GM18868 (cell line): ENCODE data around the gene TEX51.

Source experiments
- ATAC-seq: cut with Tn5 transposase; IDR thresholded peaks from one replicate; pipeline ENCODE4 v1.9.1; 2021; ENCODE audit warnings: mild to moderate bottlenecking, moderate library complexity; ENCODE audit not compliant: unreplicated experiment

The TEX51 gene

DNA sequence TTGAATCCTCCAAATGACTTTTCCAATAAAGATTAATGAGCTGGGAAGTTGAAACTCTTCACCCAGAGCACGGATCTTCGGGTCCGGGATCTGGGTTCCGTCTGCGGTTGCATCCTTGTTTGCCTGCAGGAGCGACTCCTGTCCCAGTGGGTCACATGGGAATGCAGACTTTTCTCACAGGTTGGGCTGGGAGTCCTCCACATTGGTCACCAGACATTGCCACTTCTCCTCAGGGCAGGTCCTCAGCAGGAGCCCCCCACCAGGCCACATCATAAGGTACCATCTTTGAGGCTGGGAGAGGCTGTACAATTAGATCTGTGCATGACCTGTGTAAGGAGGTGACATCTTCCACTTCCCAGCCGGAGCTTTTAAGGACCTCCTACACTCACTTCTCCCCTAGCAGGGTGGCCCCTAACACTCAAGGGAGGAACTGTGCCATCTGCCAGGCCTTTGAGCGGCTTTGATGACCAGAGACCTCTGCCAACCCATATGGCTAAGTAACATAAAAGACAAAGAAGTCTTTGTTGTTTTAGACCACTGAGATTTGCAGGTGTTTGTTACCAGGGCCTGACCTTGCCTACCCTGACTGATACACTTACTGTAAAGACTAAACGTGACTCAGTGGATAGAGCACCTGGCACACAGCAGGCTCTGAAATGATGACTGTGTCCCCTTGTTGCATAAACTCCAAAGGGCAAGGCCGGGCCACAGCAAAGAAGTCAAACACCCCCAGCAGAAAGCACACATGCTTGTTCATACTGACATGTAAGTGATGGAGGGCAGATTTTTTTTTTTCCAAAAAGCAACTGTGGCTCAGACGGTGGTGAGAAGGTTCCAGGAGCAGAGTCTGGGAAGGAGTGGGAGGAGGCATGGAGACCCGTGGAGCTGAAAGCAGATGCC lies 7.9 kb upstream of the TEX51 start:
- no peak for ATAC-seq

DNA sequence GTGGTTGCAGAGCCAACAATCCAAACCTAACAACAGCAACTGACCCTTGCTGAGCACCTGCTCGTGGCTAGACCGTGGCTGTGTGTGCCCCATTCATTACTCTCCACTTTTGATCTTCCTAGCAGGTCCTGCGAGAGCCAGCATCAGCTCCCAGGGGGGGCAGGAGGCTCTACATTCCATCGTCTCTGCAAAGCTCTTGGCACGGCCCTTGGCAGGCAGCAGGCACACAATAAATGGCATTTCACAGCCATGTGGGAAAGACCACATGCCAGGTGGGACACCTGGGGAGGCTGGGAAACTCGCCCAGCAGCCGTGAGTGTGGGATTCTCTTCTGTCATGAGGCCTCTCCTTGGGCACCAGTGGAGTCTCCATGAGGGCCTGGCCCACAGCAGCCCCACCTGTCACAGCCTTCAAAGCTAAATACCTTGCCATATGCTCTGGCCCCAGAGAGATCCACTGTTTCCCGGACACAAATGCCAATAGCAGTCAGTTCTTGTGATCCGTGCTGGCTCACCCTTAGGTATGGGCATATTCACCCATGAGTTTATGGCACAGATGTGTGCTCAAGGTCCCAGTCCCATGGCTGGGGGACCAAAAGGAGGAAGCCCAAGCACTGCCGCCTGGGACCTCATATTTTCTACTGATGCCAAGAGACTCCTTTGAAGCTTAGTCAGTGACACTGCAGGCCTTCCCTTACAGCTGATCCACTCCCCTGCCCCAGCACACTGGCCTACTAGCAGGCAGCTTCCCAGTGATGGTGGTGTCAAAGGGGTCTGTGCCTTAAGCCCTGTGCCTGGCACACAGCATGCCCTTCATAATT lies 6.8 kb upstream of the TEX51 start:
- no peak for ATAC-seq

GRCh38 chr2:126893153-126893552 lies 5.5 kb upstream of the TEX51 start:
- ATAC-seq, result no peak

GRCh38 chr2:126893606-126894005 lies 5.1 kb upstream of the TEX51 start:
- no peak for ATAC-seq

GRCh38 chr2:126894082-126894481 lies 4.6 kb upstream of the TEX51 start:
- no peak for ATAC-seq

DNA sequence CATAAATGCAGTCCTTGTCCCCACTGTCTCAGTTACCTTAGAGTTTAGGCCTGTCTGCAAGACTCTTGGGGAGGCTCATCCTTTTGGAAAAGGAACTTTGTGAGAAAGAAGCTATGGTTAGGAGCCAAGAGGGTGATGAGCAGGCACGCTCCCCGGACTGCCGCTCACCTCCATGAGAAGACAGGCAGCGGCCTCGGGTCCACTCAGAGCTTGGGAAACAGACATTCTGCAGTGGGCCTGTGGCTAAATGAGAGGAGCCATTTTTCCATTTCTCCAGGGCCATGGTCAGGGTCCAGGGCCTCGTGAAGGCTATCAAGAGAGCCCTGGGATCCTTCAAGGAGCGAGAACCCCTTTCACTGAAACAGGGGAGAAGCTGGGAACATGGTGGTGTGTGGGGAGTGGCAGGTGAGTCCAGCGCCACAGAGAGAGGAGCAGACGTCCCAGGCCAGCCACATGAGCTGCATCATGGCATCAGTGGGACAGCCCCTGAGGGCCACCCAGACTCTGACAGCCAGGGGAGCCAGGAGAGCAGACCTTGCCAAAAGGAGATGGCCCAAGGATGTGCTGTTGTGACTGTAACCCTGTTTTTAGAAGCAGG lies 4.0 kb upstream of the TEX51 start:
- no peak for ATAC-seq

DNA sequence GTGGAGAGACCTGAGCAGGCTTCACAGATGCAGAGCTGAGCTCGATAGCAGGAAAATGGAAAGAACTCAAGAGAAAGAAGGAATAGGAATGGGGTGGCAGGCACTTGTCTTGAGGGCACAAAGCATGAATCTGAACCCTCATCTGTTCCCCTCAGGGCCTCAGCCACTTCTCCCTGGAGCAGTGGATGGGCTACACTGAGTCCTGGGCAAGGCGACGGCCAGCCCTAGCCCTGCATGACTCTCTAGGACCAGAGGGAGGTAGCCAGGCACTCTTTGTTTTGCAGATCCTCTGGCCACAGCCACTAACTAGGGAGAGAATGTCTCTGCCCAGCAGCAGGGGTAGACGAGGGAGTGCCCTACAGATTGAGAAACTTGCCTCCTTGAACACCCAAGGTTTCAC lies 3.4 kb upstream of the TEX51 start:
- ATAC-seq, result no peak

DNA sequence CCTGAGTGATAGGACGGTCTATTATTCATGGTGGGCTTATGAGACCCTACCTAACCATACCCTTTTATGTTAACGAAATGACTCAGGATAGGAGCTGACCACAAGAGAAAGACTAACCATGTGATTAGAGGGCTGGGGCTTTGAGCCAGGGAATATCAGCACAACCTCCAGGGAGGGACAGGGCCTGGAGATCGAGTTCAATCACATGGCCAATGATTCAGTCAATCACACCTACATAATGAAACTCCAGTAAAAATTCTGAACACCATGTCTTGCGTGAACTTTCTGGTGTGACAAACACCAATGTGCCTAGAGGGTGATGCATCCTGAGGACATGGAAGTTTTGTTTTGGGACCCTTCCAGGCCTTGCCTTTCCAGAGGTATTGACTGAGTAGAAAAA lies 2.2 kb upstream of the TEX51 start:
- ATAC-seq, result no peak

- no peak for ATAC-seq
These were observed 1.0 kb downstream of the TEX51 start for GRCh38 chr2:126899616-126900185.

DNA sequence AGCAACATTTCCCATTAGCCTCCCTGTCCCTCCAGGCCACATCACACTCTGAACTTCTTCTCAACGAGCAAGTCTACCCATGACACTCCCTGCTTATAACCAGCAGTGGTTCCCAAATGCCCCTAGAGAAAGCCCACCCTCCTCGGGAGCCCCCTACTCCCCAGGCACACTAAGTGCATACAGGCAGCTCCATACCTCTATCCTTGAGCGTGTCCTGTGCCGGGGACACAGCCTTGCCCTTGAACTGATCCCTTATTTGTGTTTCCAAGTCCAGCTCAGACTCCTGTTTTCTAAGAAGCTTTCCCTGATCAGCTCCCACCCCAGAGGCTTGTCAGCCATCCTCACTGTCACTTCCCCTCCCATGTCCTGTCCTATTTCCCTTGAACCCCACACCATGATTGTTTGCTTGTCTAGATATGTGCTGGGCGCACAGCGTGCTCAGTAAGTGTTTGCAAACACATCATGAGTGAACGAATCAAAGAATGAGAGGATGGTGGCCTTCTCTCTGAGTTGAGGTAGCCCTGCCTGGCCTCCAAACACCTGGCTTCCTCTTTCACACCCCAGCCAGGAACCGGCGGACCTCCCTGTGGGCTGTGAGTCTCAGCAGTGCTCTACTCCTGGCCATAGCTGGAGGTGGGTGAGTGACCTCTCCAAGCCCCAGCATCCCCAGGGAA lies 2.1 kb downstream of the TEX51 start:
- ATAC-seq, result no peak

DNA sequence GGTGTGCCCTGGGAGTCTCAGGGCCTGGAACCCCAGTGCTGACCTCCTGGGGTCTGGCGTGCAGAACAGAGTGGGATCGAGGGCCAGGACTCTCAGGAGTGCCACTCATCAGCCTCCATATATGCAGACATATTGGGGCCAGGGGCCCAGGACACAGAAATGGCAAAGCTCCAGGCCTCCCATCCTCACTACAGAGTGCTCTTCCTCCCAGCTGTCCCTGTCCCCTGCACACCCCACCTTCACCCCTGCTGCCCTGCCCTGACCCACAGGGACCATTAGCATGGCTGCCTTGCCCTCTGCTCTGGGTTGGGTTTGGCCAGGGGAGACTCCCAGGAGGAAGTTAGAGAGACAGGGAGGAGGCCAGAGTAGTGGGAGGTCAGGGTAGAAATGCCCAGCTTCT lies 2.8 kb downstream of the TEX51 start:
- ATAC-seq, result no peak

- ATAC-seq, result no peak
These were observed 3.6 kb downstream of the TEX51 start for GRCh38 chr2:126902152-126902835.

DNA sequence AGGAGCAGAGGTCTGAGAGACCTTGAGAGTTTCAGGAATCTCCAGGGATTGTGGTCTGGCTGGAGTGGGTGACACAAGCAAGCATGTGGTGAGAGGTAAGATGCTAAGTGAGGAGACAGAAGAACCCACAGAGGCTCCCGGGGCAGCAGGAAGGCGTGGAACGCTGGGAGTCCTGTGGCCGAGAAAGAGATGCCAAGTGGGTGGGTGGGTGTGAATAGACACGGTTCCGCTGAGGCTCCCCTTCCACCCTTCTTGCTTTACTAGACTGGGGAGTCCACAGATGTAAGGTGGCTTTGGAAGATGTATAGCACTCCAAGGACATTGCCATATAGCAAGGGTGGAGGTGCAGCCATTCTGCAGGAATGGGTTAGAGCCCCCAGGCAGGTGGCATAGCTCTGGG lies 4.2 kb downstream of the TEX51 start:
- ATAC-seq, result no peak

DNA sequence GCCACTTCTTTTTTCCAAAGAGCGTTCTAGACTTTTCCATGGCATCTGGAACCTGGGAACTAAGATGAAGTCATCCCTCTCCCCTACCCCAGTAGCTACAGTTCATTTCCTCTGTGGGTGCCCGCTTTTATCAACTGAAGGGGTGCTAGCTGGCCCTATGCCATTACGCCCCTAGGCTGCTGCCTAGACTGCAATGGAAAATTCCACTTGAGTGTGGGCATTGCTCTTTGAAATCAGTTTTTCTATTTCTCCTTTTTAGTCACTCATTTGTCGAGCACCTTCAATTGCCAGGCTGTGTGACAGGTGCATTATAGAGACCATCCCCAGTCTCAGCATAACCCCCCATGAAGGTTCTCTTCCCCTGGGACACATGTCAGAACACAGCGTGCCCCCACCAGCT lies 7.3 kb downstream of the TEX51 start:
- ATAC-seq, result no peak

- ATAC-seq, result no peak
These were observed 8.1 kb downstream of the TEX51 start for GRCh38 chr2:126906781-126907180.

GRCh38 chr2:126907671-126908070 lies 9.0 kb downstream of the TEX51 start:
- no peak for ATAC-seq

- ATAC-seq, result no peak
These were observed 10.1 kb downstream of the TEX51 start for GRCh38 chr2:126908721-126909177.

DNA sequence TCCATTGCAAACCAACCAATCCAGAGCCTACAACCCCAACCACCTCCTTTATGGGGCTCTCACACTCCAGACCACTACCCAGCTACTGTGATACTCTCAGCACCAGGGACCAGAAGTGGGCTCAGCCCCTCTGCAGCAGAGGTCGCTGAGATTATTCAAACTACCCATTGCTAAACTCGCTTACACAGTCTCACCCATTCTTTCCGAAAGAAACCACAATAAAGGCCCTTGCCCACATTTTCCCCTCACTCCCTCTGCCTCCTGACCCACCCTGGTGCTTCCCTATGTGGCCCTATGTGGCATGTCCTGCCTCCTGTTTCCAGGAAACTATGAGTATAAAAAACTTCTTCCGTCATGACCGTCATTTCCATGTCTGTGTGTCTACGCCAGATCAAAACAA lies 10.7 kb downstream of the TEX51 start:
- ATAC-seq, result no peak

DNA sequence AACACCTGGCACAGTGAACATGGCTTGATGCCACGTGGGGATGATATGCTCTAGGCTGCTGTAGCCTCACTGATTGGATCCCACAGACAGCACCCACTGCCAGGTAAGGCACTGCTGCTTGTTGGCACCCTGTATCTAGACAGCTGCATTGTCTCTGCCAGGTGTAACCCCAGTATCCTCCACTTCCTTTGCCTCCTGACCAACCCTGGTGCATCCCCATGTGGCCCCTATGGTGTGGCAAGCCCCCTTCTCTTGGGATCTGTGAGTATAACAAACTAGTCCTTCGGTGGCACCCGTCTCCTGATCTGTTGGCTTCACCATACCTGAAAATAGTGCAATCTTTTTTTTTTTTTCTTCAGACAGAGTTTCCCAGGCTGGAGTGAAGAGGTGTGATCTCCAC lies 11.1 kb downstream of the TEX51 start:
- no peak for ATAC-seq

GRCh38 chr2:126910637-126911036 lies 11.9 kb downstream of the TEX51 start:
- no peak for ATAC-seq
